GM12874 (cell line): ENCODE measurements around the gene CYSTM1.

Source experiments
- CTCF ChIP-seq: IDR thresholded peaks from 2 replicates; pipeline ENCODE4 v1.5.1; 2011; ENCODE audit warnings: low read depth, mild to moderate bottlenecking, control low read depth, low read length, moderate library complexity; ENCODE audit not compliant: insufficient read depth

Gene CYSTM1

GRCh38 chr5:140190872-140191218 is 15.9 kb downstream of the CYSTM1 start:
- TF ChIP-seq CTCF: no peak

DNA sequence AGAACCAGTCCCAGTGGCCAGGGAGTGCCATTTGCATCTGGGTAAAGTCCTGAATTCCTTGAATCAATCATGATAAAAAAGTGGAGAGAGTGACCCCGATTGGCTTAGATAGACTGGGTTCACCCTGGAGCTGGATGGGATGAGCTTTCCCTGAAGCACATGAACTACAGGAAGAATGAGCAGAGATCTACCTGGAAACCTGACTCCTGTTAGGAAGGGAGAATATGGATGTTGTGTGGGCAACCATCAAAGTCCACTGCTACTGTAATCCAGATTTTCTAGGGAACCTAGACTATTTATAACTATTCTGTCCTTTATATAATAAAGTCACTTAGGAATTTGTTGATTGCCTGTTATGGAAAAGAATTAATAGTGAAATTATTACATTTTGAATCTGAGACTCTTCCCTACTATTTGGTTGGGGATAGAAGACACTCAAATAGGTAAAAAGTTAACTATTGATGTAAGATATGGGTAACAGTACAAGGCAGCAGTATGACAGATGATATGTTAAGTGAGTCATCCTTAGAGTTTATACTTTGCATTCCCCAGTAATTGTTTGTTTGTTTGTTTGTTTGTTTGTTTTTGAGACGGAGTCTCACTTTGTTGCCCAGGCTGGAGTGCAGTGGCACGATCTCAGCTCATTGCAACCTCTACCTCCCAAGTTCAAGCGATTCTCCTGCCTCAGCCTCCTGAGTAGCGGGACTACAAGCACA is 17.9 kb downstream of the CYSTM1 start:
- no peak for TF ChIP-seq CTCF

DNA sequence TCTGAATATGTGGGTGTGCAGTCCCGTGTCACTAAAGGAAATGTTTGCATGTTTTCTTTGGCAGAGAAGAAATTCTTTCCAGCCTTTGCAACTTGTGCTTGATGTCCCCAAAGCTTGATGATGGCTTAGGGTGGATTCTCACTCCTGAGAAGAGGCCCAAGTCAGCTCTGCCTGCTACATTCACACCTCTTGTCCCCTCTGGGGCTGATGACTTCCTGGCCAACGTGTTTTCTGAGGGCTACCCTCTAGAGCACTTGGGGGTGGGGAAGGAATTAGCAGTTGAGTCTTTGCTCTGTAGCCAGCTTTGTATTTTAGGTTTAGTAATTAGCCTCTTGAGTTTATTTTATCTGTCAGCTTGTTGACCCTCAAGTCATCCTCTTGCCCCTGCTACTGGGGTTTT is 19.7 kb downstream of the CYSTM1 start:
- TF ChIP-seq CTCF: no peak

- TF ChIP-seq CTCF: no peak
Observed at GRCh38 chr5:140196115-140196814, 21.3 kb downstream of the CYSTM1 start.

DNA sequence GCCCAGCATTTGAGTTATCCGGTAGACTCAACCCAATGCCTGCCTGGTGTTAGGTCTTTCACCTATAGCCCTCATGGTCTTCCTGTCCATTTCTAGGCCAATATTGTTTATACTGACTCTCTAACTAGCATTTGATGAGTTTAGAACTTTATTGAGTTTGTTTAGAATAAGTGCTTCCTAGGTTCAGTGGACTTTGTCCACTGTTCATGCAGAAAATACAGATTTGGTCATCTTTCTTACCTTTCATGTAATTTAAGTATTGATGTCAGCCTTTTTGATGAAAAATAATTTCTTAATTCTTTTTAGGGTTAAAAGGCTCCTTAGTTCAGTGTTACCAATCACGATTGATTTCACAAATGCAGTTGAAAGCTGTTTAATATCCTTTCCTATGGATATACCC is 22.0 kb downstream of the CYSTM1 start:
- no peak for TF ChIP-seq CTCF

DNA sequence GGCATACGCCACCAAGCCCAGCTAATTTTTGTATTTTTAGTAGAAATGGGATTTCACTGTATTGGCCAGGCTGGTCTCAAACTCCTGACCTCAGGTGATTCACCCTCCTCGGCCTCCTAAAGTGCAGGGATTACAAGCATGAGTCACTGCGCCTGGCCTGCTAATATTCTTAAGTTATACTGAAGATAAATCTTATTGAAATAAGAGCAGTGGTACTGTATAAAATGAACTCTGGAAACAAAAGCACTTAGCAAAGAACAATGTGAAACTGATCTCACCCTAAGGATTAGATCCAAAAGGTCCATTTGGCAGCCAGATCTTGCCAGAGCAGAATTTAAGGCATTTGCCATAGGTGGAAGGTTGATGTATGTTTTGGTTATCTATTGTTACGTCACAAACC is 27.1 kb downstream of the CYSTM1 start:
- no peak for TF ChIP-seq CTCF

- no peak for TF ChIP-seq CTCF
Observed at GRCh38 chr5:140202610-140203009, 27.6 kb downstream of the CYSTM1 start.
